ENCODE measurements around the gene MAP4K3.

DNA sequence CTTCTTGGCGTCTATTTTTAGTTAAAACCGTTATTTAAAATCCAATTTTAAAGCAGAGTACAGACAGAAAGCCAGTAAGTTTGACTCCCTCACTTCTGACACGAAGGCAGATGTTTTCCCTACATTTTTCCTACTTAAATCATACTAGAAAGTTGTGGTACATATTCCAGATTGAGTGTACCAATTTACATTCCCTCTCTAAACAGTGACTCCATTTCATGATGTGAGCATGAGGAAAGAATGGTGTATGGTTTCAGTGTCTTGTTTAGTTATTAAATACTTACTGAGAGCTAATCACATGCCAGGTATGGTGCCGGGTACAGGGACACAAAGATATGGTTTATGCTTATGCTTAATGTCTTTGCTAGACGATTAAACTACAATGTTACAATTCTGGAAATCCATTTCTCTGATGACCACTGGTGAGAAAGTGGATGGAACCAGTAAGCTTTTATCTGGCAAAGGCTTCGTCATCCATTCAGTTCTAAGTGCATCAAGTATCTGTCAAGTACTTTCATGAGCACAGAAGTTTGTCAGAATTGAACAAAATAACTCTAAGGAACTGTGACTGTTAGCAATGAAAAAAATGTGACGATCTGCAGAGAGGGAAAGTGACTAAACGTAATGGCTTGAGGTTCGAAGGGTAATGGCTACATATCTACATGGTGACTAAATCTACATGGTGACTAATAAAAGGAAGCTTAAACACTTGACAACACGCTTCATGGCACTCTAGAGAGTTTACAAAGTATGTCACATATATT is 25.7 kb downstream of the MAP4K3 start:
- peak in 1 of 2 donors; percentile 29 for TF ChIP-seq POLR2AphosphoS5 (IDR thresholded peaks at IDR 0.05)
- TF ChIP-seq POLR2A (IDR thresholded peaks at IDR 0.05) = no peak
- TF ChIP-seq, protein P1, sequence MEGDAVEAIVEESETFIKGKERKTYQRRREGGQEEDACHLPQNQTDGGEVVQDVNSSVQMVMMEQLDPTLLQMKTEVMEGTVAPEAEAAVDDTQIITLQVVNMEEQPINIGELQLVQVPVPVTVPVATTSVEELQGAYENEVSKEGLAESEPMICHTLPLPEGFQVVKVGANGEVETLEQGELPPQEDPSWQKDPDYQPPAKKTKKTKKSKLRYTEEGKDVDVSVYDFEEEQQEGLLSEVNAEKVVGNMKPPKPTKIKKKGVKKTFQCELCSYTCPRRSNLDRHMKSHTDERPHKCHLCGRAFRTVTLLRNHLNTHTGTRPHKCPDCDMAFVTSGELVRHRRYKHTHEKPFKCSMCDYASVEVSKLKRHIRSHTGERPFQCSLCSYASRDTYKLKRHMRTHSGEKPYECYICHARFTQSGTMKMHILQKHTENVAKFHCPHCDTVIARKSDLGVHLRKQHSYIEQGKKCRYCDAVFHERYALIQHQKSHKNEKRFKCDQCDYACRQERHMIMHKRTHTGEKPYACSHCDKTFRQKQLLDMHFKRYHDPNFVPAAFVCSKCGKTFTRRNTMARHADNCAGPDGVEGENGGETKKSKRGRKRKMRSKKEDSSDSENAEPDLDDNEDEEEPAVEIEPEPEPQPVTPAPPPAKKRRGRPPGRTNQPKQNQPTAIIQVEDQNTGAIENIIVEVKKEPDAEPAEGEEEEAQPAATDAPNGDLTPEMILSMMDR (IDR thresholded peaks at IDR 0.05) = no peak
- TF ChIP-seq EP300 (IDR thresholded peaks at IDR 0.05) = no peak

Data from upper lobe of left lung (tissue), 4 donors.